Tibial nerve (tissue), 3 donors: ENCODE measurements around the gene PMEL.

Experiments
- CTCF ChIP-seq, 5 experiments: fragments of 200-600 bp in 3 of 5; fragments of 450-650 bp in 2 of 5; sonication (generic) in 3 of 5; IDR thresholded peaks; one replicate each; pipeline ENCODE4 v1.5.1; 2016 to 2019; ENCODE audit warnings: antibody characterized with exemption in 5 of 5, mild to moderate bottlenecking in 3 of 5, moderate library complexity in 2 of 5
- POLR2A ChIP-seq, 2 donors: fragments of 450-650 bp; IDR thresholded peaks; one replicate each; pipeline ENCODE4 v1.6.1; 2017; ENCODE audit warnings: antibody characterized with exemption in 2 of 2, mild to moderate bottlenecking in 2 of 2, moderate library complexity in 2 of 2

DNA sequence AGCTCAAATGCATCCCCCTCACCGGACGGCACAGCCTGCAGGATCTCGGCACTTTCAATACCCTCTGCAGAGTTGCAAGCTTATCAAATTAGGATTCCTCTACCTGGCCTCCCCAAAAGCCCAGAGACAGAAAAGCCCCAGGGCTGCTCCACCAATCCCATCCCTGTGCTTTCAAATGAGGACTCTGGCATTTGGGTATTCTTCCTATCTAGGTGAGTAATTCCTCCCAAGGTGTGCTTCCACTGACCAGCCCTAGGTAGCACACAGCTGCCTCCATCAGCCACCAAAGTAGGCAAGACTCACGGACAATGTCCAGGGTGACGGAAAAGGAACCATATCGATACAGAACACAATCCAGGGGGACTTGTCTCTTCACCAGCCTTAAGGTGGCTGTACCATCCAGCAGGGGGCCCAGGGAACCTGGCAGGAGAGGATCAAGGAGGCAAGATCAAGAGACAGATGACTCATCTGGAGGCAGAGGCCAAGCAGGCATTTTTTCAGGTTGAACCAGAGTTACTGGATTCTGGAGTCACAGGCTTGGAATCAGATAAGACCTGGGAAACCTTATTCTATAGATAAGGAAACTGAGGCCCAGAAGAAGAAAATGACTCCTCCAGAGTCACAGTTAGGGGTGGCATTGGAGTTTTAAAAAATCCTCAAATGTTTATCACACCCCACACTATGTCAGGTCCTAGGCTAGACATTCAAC, 9.9 kb downstream of the PMEL start:
- peak in 1 of 5 experiments; percentile 13 for TF ChIP-seq CTCF (IDR thresholded peaks at IDR 0.05)
- TF ChIP-seq POLR2A (IDR thresholded peaks at IDR 0.05): no peak
